GM12878 (cell line): Measurements from ENCODE around the gene BCL2. TPM values are rescaled to one million over a fixed set of nuclear protein-coding genes. Genes with fewer than 3 reads are reported as not detected.

Experiments used
- ATAC-seq: fragments of 200-7000 bp; cut with Tn5 transposase; 3 replicates; pipeline ENCODE4 v1.9.1; 2020; ENCODE audit warnings: mild to moderate bottlenecking, moderate library complexity
- BruUV-seq: library from RNA; stranded (reverse); fragments of 400-500 nt; replicated peaks from 2 replicates; lab custom pipeline; 2021; lab: Mats Ljungman, UMichigan
- CTCF ChIA-PET: fragments of 300-600 bp; sonication (Branson Sonifier 250); formaldehyde crosslinking; extraction: SDS; loops from one replicate; lab custom pipeline; 2021; ENCODE audit warnings: inconsistent platforms; lab: Yijun Ruan, JAX
- POLR2A ChIA-PET: fragments of 350-600 bp; formaldehyde crosslinking; extraction: SDS; loops from one replicate; lab custom pipeline; 2021; ENCODE audit warnings: inconsistent platforms; lab: Charles Lee
- RAD21 ChIA-PET: fragments of 300-600 bp; sonication (Branson Sonifier 250); formaldehyde crosslinking; loops from one replicate; lab custom pipeline; 2023; ENCODE audit warnings: antibody characterized with exemption; ENCODE audit not compliant: unreplicated experiment; lab: Charles Lee
- SMC1A ChIA-PET: fragments of 300-600 bp; sonication (Branson Sonifier 250); formaldehyde crosslinking; loops from one replicate; lab custom pipeline; 2023; ENCODE audit not compliant: unreplicated experiment, uncharacterized antibody; lab: Charles Lee
- DNase-seq: peaks from one replicate; pipeline ENCODE4 v3.0.0-alpha.2; 2011; ENCODE audit warnings: low read depth, low spot score
- FAIRE-seq: peaks from 3 replicates; lab custom pipeline; 2011; peaks lifted over from hg19 to GRCh38; lab: Jason Lieb, UNC
- H2AFZ ChIP-seq: 2 replicates; pipeline ENCODE4 v1.6.0; 2011; ENCODE audit warnings: low read depth, low read length, control low read depth; ENCODE audit not compliant: control insufficient read depth
- H3K27ac ChIP-seq: 2 replicates; pipeline ENCODE4 v1.5.1; 2011; ENCODE audit warnings: control low read depth; ENCODE audit not compliant: control insufficient read depth, insufficient read depth
- H3K27me3 ChIP-seq, 2 experiments: replicated peaks in 1 of 2; 2 replicates each; pipeline versions ENCODE4 v1.6.0 to v1.6.1; 2011; ENCODE audit warnings: low read length in 1 of 2; ENCODE audit not compliant: control insufficient read depth in 2 of 2, insufficient read depth in 2 of 2
- H3K36me3 ChIP-seq, 2 experiments: 2 replicates each; pipeline ENCODE4 v1.5.1; 2011; ENCODE audit warnings: low read length in 1 of 2; ENCODE audit not compliant: control insufficient read depth in 2 of 2, insufficient read depth in 2 of 2
- H3K4me1 ChIP-seq: 2 replicates; pipeline ENCODE4 v1.6.1; 2011; ENCODE audit warnings: mild to moderate bottlenecking, low read length, moderate library complexity, mixed read lengths; ENCODE audit not compliant: control insufficient read depth, insufficient read depth
- H3K4me2 ChIP-seq: 2 replicates; pipeline ENCODE4 v1.6.0; 2011; ENCODE audit warnings: control low read depth; ENCODE audit not compliant: control insufficient read depth, insufficient read depth
- H3K4me3 ChIP-seq: fragments of 200-600 bp; sonication (generic); 2 replicates; pipeline ENCODE4 v1.5.1; 2016
- H3K79me2 ChIP-seq: 2 replicates; pipeline ENCODE4 v1.6.0; 2011; ENCODE audit warnings: low read length; ENCODE audit not compliant: control insufficient read depth, insufficient read depth
- H3K9ac ChIP-seq: 2 replicates; pipeline ENCODE4 v1.8.0; 2011; ENCODE audit warnings: low read length, control low read depth, mixed read lengths; ENCODE audit not compliant: control insufficient read depth, insufficient read depth
- H3K9me3 ChIP-seq: replicated peaks from 3 replicates; pipeline ENCODE4 v1.5.1; 2011; ENCODE audit warnings: mild to moderate bottlenecking, low read length; ENCODE audit not compliant: control insufficient read depth, insufficient read depth
- H4K20me1 ChIP-seq: 2 replicates; pipeline ENCODE4 v1.6.0; 2011; ENCODE audit not compliant: control insufficient read depth, insufficient read depth
- CEBPZ ChIP-seq: fragments of 150-350 bp; IDR thresholded peaks from 2 replicates; pipeline ENCODE4 v1.6.1; 2016; ENCODE audit warnings: low read depth, low read length
- NBN ChIP-seq: fragments of 450-650 bp; IDR thresholded peaks from 2 replicates; pipeline ENCODE4 v1.6.1; 2016
- RELA ChIP-seq: fragments of 450-650 bp; IDR thresholded peaks from 2 replicates; pipeline ENCODE4 v1.8.0; 2014; ENCODE audit warnings: borderline replicate concordance; ENCODE audit not compliant: partially characterized antibody
- RELB ChIP-seq: fragments of 450-650 bp; IDR thresholded peaks from 2 replicates; pipeline ENCODE4 v1.6.1; 2017; ENCODE audit warnings: low read depth, mild to moderate bottlenecking, moderate library complexity
- RUNX3 ChIP-seq: IDR thresholded peaks from 2 replicates; pipeline ENCODE4 v1.6.1; 2012; ENCODE audit warnings: low read length, inconsistent platforms
- SIN3A ChIP-seq: IDR thresholded peaks from 2 replicates; pipeline ENCODE4 v1.6.1; 2012; ENCODE audit warnings: low read depth, low read length, improper control_type of control experiment
- SIX5 ChIP-seq: IDR thresholded peaks from 2 replicates; pipeline ENCODE4 v1.6.1; 2011; ENCODE audit warnings: mild to moderate bottlenecking, low read depth, low read length, moderate library complexity; ENCODE audit not compliant: severe bottlenecking
- ZBED1 ChIP-seq: IDR thresholded peaks from 2 replicates; pipeline ENCODE4 v1.6.1; 2016; ENCODE audit warnings: borderline replicate concordance
- ZNF207 ChIP-seq: fragments of 450-650 bp; IDR thresholded peaks from 2 replicates; pipeline ENCODE4 v1.6.1; 2014; ENCODE audit warnings: antibody characterized with exemption, mild to moderate bottlenecking, borderline replicate concordance
- WGBS: methylation state at CpG from one replicate; pipeline ENCODE4 v1.1.6; 2016; ENCODE audit warnings: low lambda C conversion rate; ENCODE audit not compliant: insufficient replicate concordance, insufficient coverage; ENCODE audit errors: missing lambda C conversion rate; 5-methylcytosine and 5-hydroxymethylcytosine counted together
- in situ Hi-C: fragments of 300-500 bp; cut with MboI; formaldehyde crosslinking; loops from 9 replicates; pipeline ENCODE4 v1.14.3; 2018; ENCODE audit warnings: mixed read lengths
- intact Hi-C: fragments of 100-400 bp; cut with micrococcal nuclease; formaldehyde crosslinking; loops from one replicate; pipeline ENCODE4 v1.14.2; 2022; ENCODE audit not compliant: unreplicated experiment
- polyA plus RNA-seq, 11 experiments: library from polyadenylated mRNA; depleted of rRNA in 4 of 11; unstranded in 6 of 11; stranded (reverse) in 5 of 11; fragments of >200 nt; fragmentation: Nextera tagmentation in 4 of 11; fragmentation: Illumina TruSeq in 1 of 11; extraction: Ambion mirVana in 4 of 11; extraction: Trizol in 1 of 11; gene quantifications; 1 replicate in 1 of 11; 2 replicates in 10 of 11; pipeline versions ENCODE4 v1.2.1 to v1.2.3, GENCODE V29; 2011 to 2016; ENCODE audit warnings: inconsistent platforms in 2 of 11, missing spikeins in 2 of 11, low read depth in 1 of 11
- total RNA-seq, 4 experiments: library from RNA; depleted of rRNA in 3 of 4; stranded (reverse); fragments of >200 nt in 3 of 4; fragmentation: Illumina TruSeq in 1 of 4; extraction: Trizol in 1 of 4; gene quantifications; 2 replicates each; pipeline versions ENCODE4 v1.2.1 to v1.2.3, GENCODE V29; 2013 to 2021
- TF ChIP-seq, protein P1 (sequence below): IDR thresholded peaks from 2 replicates; pipeline ENCODE4 v1.6.1; 2011; ENCODE audit warnings: borderline replicate concordance, low read depth, mild to moderate bottlenecking, moderate library complexity, low read length; ENCODE audit not compliant: insufficient read depth, poor library complexity, severe bottlenecking
- TF ChIP-seq, protein P2 (sequence below): fragments of 450-650 bp; IDR thresholded peaks from 2 replicates; pipeline ENCODE4 v1.6.1; 2017; ENCODE audit warnings: borderline replicate concordance
- TF ChIP-seq, protein P3 (sequence below): fragments of 450-650 bp; IDR thresholded peaks from 2 replicates; pipeline ENCODE4 v1.6.1; 2017; ENCODE audit warnings: mild to moderate bottlenecking

Gene BCL2
- total and polyA plus RNA-seq, 10 of the 15 experiments (the other 5 are each of a cell fraction or from before 2014, with no cell fraction given), result 4.1 to 47.8 (median 19.3) TPM

DNA sequence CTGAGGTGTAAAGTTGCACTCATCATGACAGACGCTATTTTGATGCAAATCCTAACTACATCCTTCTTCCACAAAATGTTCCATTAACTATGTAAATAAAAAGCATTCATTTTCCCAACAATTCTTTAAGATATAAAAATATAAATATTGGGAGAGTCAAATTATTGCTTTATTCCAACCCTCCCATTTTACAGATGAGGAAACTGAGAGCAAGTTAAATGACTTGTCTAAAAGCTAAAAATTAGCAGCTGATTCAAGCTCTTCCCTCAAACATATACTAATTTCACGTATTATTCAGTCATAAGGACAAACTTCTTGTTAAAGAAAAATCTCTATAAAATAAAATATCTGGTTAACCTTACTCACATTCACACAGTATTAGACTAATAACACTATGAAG lies 30.7 kb upstream of the BCL2 start:
- Histone ChIP-seq H3K9me3 (no peaks in the 10 kb centered on the region), H3K27ac (no peak overlapping the region), H3K79me2 (no peaks in the 10 kb centered on the region), H2AFZ (no peak overlapping the region), H4K20me1 (no peaks in the 10 kb centered on the region), H3K36me3 (peaks cover 4 to 17% of the 10 kb centered on the region in 2 experiments; a peak in 3 of 4 replicates), H3K27me3 (no peaks in the 10 kb centered on the region), H3K4me1 (no peaks in the 10 kb centered on the region), H3K4me3 (no peak overlapping the region), H3K9ac (no peak overlapping the region), H3K4me2 (no peak overlapping the region)
- ChIA-PET POLR2A (interaction anchor here (1.0 to 1.9 kb wide), 2 partner anchors 10 to 15 kb away, joined by 3 to 6 read pairs; no protein-coding TSS in a partner anchor), SMC1A (interaction anchor here (0.7 to 1.6 kb wide), 4 partner anchors 16 to 334 kb away, joined by 3 to 4 read pairs (median 3); no protein-coding TSS in a partner anchor), CTCF (interaction anchor here (1.1 to 3.8 kb wide), 2 partner anchors 10 to 82 kb away, joined by 3 to 24 read pairs; no protein-coding TSS in a partner anchor), RAD21 (no interaction called here)
- DNase-seq (no peak), FAIRE-seq (no peak), ATAC-seq (no peak)
- no TSS peak for BruUV-seq
- TF ChIP-seq NBN, result no peak
- TF ChIP-seq CEBPZ, result no peak
- TF ChIP-seq, protein P1, sequence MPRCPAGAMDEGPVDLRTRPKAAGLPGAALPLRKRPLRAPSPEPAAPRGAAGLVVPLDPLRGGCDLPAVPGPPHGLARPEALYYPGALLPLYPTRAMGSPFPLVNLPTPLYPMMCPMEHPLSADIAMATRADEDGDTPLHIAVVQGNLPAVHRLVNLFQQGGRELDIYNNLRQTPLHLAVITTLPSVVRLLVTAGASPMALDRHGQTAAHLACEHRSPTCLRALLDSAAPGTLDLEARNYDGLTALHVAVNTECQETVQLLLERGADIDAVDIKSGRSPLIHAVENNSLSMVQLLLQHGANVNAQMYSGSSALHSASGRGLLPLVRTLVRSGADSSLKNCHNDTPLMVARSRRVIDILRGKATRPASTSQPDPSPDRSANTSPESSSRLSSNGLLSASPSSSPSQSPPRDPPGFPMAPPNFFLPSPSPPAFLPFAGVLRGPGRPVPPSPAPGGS, result no peak
- no peak for TF ChIP-seq ZNF207
- TF ChIP-seq ZBED1, result no peak
- TF ChIP-seq SIN3A, result no peak
- TF ChIP-seq RELB, result no peak
- no peak for TF ChIP-seq RUNX3
- TF ChIP-seq RELA, result no peak
- no peak for TF ChIP-seq SIX5
- TF ChIP-seq, protein P2, sequence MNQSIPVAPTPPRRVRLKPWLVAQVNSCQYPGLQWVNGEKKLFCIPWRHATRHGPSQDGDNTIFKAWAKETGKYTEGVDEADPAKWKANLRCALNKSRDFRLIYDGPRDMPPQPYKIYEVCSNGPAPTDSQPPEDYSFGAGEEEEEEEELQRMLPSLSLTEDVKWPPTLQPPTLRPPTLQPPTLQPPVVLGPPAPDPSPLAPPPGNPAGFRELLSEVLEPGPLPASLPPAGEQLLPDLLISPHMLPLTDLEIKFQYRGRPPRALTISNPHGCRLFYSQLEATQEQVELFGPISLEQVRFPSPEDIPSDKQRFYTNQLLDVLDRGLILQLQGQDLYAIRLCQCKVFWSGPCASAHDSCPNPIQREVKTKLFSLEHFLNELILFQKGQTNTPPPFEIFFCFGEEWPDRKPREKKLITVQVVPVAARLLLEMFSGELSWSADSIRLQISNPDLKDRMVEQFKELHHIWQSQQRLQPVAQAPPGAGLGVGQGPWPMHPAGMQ, result no peak
- TF ChIP-seq, protein P3, sequence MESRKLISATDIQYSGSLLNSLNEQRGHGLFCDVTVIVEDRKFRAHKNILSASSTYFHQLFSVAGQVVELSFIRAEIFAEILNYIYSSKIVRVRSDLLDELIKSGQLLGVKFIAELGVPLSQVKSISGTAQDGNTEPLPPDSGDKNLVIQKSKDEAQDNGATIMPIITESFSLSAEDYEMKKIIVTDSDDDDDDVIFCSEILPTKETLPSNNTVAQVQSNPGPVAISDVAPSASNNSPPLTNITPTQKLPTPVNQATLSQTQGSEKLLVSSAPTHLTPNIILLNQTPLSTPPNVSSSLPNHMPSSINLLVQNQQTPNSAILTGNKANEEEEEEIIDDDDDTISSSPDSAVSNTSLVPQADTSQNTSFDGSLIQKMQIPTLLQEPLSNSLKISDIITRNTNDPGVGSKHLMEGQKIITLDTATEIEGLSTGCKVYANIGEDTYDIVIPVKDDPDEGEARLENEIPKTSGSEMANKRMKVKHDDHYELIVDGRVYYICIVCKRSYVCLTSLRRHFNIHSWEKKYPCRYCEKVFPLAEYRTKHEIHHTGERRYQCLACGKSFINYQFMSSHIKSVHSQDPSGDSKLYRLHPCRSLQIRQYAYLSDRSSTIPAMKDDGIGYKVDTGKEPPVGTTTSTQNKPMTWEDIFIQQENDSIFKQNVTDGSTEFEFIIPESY, result no peak
- in situ Hi-C loops (no loop called here), intact Hi-C loops (loop anchor here (5.0 kb wide), 1 partner anchor 82 kb away; no protein-coding TSS in a partner anchor)
- 45% methylated on average over 2 of the region's 2 CpGs for WGBS
